KBM-7 (cell line): ENCODE results near the gene ASPG.

Experiments
- DNase-seq: peaks from one replicate; pipeline ENCODE4 v3.0.0-alpha.2; 2015
- in situ Hi-C: fragments of 300-500 bp; cut with MboI; formaldehyde crosslinking; loops from 2 replicates; pipeline ENCODE4 v1.14.3; 2020; ENCODE audit warnings: low sequenced_read_pairs, low pct_unique_long_range_greater_than_20kb, mixed read lengths

ASPG gene

DNA sequence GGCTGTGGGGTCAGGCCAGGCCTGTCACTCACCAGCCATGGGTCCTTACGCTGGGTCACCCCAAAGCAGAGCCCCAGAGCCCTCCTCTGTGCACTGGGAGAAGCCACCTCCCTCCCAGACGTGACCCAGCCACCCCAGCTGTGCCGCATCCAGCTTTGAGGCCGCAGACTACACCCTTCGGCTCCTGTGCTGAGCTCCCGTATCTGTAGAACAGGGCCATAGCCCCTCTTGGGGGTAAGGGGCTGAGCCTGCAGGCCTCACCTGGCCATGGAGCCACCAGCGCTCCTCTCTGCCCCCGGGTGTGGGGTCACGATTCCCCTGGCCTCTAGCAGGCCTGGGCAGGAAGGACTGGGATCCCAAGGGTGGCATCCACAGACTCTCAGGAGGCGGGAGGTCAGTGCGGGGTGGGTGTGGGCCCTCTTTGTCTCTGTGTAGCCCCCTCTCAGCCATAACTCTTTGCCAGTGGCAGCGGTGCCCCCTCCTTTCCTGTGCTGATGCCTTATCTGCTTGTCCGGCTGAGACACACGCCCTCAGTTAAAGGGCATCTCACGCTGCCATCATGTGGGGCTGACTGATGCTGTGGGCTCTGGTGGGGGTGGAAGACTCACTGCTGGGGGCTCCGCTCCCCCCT is 16.3 kb downstream of the ASPG start:
- in situ Hi-C loops, result no loop called here
- DNase-seq, result no peak

- in situ Hi-C loops, result no loop called here
- DNase-seq, result no peak
These were observed 16.9 kb downstream of the ASPG start for GRCh38 chr14:104102282-104102914.

GRCh38 chr14:104103061-104103445 is 17.6 kb downstream of the ASPG start:
- in situ Hi-C loops, result no loop called here
- DNase-seq, result no peak

GRCh38 chr14:104103446-104104075 is 18.1 kb downstream of the ASPG start:
- in situ Hi-C loops, result no loop called here
- DNase-seq, result no peak

DNA sequence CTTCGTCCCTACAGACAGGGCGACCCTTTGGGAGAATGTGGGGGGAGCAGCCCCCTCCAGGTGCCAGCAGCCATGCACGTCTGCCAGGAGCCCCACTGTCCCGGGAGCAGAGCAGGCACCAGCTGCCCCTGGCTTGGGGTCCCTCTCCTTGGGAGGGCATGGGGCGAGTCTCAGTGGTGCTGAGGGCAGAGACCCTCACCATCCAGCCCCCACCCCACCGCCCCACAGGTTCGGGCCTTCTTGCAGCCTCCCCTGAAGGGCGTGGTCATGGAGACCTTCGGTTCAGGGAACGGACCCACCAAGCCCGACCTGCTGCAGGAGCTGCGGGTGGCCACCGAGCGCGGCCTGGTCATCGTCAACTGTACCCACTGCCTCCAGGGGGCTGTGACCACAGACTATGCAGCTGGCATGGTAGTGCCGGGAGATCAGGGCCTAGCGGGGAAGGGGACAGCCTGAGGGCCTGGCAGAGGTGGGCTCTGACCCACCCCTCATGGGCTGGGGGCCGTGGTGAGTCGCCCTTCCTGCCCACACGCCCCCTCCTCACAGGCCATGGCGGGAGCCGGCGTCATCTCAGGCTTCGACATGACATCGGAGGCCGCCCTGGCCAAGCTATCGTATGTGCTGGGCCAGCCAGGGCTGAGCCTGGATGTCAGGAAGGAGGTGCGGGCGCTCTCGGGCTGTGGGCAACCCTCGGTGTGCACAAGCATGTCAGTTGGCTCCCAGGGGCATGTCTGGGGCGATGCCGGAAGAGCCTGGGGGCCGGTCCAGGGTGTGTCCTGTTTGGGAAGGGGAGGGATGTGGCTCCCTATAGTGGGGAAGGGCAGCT is 18.8 kb downstream of the ASPG start:
- DNase-seq, result no peak
- in situ Hi-C loops, result no loop called here

- in situ Hi-C loops, result no loop called here
- no peak for DNase-seq
These were observed 19.7 kb downstream of the ASPG start for GRCh38 chr14:104105071-104105821.

GRCh38 chr14:104105822-104106470 is 20.4 kb downstream of the ASPG start:
- in situ Hi-C loops, result no loop called here

GRCh38 chr14:104106471-104106991 is 21.0 kb downstream of the ASPG start:
- in situ Hi-C loops, result no loop called here
- DNase-seq, result no peak

More at GRCh38 chr14:104105822-104106470, 20.4 kb downstream of the ASPG start:
- DNase-seq, result no peak

DNA sequence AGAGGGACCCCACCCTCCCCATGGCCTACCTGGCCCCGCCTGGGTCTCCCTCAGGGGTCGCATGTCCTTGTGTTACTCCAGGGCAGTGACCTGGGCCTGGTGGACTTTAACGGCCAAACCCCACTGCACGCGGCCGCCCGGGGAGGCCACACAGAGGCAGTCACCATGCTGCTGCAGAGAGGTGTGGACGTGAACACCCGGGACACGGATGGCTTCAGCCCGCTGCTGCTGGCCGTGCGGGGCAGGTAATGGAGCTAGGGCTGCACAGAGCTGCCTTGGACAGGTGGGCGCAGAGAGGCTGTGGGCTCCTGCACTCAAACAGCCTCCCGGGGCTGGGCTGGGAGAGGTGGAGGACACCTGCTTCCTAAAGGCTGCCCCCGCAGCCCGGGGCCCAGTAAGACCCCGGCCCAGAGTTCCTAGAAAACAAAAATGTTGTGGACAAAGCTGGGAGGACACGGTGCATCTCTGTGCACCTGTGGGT is 21.6 kb downstream of the ASPG start:
- no peak for DNase-seq
- in situ Hi-C loops, result no loop called here

DNA sequence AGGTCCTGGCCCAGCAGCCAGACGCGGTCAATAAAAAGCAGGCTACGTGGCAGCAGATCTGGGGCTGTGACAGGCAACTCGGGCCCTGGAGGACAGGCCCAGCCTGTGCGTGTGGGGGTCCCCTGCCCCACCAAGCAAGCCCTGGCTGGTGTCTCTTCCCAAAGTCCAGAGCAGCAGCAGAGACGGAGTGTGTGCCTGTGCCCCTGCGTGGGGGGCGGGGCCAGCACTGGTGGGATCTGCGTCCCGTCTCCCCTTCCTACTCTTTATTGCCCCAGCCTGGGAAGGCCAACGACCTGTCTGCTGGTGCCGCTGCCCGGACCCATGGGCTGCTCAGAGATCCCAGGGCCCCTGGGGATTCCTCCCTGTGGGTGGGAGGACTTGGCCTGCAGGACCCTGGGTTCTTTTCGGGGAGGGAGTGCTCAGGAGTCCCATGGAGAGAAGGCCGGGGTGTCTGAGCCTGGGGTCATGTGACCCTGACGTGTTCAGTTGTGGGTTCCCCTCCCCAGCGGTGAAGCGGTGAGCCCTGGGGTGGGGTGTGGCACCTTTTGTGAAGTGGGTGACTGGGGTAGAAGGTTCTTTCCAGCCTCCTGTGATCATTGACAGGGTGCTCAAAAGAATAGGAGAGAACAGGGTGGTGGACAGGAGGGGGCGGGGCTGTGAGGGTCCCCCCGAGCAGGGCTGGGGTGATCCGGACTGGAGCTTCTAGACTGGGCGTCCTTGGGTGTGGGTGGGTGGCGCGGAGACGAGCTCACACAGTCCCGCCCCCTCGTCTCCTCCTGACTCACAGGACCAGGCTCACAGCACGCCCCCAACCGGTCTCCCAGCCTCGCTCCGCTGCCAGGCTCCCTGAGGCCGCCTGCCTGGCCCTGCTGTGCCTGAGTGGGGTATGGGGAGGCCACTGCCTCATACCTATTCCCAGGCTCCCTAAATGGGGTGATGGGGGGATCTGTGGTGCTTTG is 22.4 kb downstream of the ASPG start:
- in situ Hi-C loops, result no loop called here
- no peak for DNase-seq

GRCh38 chr14:104108570-104109541 is 23.4 kb downstream of the ASPG start:
- in situ Hi-C loops, result no loop called here
- DNase-seq, result no peak

DNA sequence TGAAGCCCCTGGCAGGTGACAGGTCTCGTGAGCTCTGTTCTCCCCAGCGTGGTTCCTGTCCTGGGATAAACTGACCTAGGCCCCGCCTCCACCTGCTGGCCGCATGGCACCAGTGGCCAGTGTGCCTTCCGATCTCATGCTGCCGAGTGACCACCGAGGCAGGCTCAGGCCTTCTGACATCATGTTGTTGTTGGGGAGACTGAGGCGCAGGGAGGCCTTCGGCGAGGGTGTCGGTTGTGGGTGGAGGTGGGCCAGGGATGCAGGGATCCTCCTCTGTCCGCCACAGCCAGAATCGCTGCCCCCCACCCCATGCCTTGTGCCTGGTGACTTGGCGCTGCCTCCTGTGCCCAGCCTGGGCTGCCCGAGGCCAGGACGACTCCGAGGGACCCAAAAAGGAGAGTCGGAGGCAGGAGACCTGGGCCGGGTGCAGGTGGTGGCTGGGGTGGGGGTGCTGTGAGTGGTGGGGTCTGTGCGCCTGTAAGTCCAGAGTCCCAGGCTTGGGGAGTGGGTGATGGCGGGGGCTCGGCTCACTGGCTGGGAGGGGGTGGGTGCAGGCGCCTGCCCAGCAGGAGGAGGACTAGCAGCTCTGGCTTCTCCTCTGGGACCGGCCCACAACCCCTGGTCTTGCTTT is 24.3 kb downstream of the ASPG start:
- no peak for DNase-seq
- in situ Hi-C loops, result no loop called here

DNA sequence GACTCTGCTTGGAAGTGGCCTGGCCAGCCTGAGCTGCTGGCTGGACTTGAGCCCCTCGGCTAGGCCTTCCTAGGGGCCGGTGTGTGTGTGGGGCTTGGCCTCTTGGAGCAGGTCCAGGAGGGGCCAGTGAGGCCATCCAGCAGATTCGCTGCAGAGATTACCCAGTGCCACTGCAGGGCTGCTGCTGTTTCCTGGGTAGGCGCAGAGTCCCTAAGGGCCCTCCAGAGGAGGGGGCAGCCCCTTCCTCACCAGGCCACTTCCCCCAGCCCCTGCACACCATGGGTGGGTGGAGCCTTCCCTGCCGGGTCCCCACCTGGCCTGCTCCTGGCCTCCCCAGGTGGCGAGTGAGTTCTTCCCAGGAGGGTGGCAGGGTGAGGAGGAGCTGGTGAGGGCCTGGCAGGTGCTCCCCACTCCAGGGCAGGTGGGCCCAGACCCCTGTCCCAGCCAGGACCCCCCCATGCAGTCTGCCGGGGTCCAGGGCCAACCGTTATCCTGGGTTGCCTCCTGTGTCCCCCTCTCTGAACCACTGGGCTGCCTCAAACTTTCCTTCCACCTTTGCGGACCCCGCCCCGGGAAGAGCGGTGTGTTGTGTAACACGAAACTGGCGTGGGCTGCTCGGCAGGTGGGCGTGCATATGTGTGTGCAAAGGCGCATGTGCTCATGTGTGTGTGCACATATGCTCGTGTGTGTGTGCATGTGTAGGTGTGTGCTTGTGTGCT is 25.1 kb downstream of the ASPG start:
- no peak for DNase-seq
- in situ Hi-C loops, result no loop called here

GRCh38 chr14:104111301-104112112 is 26.0 kb downstream of the ASPG start:
- no peak for DNase-seq
- in situ Hi-C loops, result no loop called here
